ENCODE measurements around the gene DNAH8. TPM values are rescaled to one million over a fixed set of nuclear protein-coding genes. Genes with fewer than 3 reads are reported as not detected.
"Not testable (repeated sequence)": the region's sequence is repeated elsewhere in the genome, so short reads cannot be mapped to it uniquely, and the experiment has no call there.

DNAH8 gene
- total RNA-seq, 1 donor from 2014 or later: not detected

- DNase-seq (ENCODE audit: low spot score): no peak
These were observed 36.0 kb downstream of the DNAH8 start for GRCh38 chr6:38750968-38751615.

- DNase-seq (ENCODE audit: low spot score): no peak
These were observed 38.6 kb downstream of the DNAH8 start for GRCh38 chr6:38753707-38754106.

GRCh38 chr6:38755207-38755606, 40.1 kb downstream of the DNAH8 start:
- no peak for DNase-seq (ENCODE audit: low spot score)

GRCh38 chr6:38755874-38756273, 40.8 kb downstream of the DNAH8 start:
- no peak for DNase-seq (ENCODE audit: low spot score)

- no peak for DNase-seq (ENCODE audit: low spot score)
These were observed 45.0 kb downstream of the DNAH8 start for GRCh38 chr6:38760097-38760496.

GRCh38 chr6:38762848-38763247, 47.7 kb downstream of the DNAH8 start:
- no peak for DNase-seq (ENCODE audit: low spot score)

GRCh38 chr6:38767560-38767959, 52.4 kb downstream of the DNAH8 start:
- no peak for DNase-seq (ENCODE audit: low spot score)

GRCh38 chr6:38773338-38773737, 58.2 kb downstream of the DNAH8 start:
- DNase-seq (ENCODE audit: low spot score): no peak

- DNase-seq (ENCODE audit: low spot score): no peak
These were observed 60.0 kb downstream of the DNAH8 start for GRCh38 chr6:38774929-38775707.

- DNase-seq (ENCODE audit: low spot score): no peak
These were observed 60.8 kb downstream of the DNAH8 start for GRCh38 chr6:38775870-38776269.

- no peak for DNase-seq (ENCODE audit: low spot score)
These were observed 61.4 kb downstream of the DNAH8 start for GRCh38 chr6:38776515-38776914.

GRCh38 chr6:38779310-38780062, 64.4 kb downstream of the DNAH8 start:
- DNase-seq (ENCODE audit: low spot score): no peak

GRCh38 chr6:38782616-38783015, 67.5 kb downstream of the DNAH8 start:
- no peak for DNase-seq (ENCODE audit: low spot score)

- DNase-seq (ENCODE audit: low spot score): no peak
These were observed 68.5 kb downstream of the DNAH8 start for GRCh38 chr6:38783443-38784228.

- DNase-seq (ENCODE audit: low spot score): no peak
These were observed 69.6 kb downstream of the DNAH8 start for GRCh38 chr6:38784506-38785235.

- DNase-seq (ENCODE audit: low spot score): no peak
These were observed 71.4 kb downstream of the DNAH8 start for GRCh38 chr6:38786486-38786885.

- DNase-seq (ENCODE audit: low spot score): no peak
These were observed 74.1 kb downstream of the DNAH8 start for GRCh38 chr6:38789256-38789655.

- DNase-seq (ENCODE audit: low spot score): no peak
These were observed 77.2 kb downstream of the DNAH8 start for GRCh38 chr6:38792356-38792755.

- DNase-seq (ENCODE audit: low spot score): no peak
These were observed 79.6 kb downstream of the DNAH8 start for GRCh38 chr6:38794682-38795081.

GRCh38 chr6:38796006-38796405, 80.9 kb downstream of the DNAH8 start:
- no peak for DNase-seq (ENCODE audit: low spot score)

- not testable (repeated sequence) for DNase-seq (ENCODE audit: low spot score)
These were observed 81.3 kb downstream of the DNAH8 start for GRCh38 chr6:38796437-38796836.

Data from mesenteric fat pad (tissue), 1 donor.